ENCODE results near the gene NAV2.

The NAV2 gene

GRCh38 chr11:19785265-19785664 is 72.6 kb downstream of the NAV2 start:
- no peak for DNase-seq (ENCODE audit: low spot score)
- in situ Hi-C loops (cut with MboI; ENCODE audit: low sequenced_read_pairs, unreplicated experiment) = no loop called here
- no peak for TF ChIP-seq CTCF (IDR thresholded peaks at IDR 0.05; ENCODE audit: borderline replicate concordance, control extremely low read depth, extremely low read depth, insufficient read depth, missing control alignments)

- no peak for TF ChIP-seq CTCF (IDR thresholded peaks at IDR 0.05; ENCODE audit: borderline replicate concordance, control extremely low read depth, extremely low read depth, insufficient read depth, missing control alignments)
- DNase-seq (ENCODE audit: low spot score) = no peak
- in situ Hi-C loops (cut with MboI; ENCODE audit: low sequenced_read_pairs, unreplicated experiment) = no loop called here
Measured at GRCh38 chr11:19786644-19787043, 74.0 kb downstream of the NAV2 start.

- in situ Hi-C loops (cut with MboI; ENCODE audit: low sequenced_read_pairs, unreplicated experiment) = no loop called here
- DNase-seq (ENCODE audit: low spot score) = no peak
- TF ChIP-seq CTCF (IDR thresholded peaks at IDR 0.05; ENCODE audit: borderline replicate concordance, control extremely low read depth, extremely low read depth, insufficient read depth, missing control alignments) = no peak
Measured at GRCh38 chr11:19788435-19788834, 75.8 kb downstream of the NAV2 start.

- no peak for DNase-seq (ENCODE audit: low spot score)
- no peak for TF ChIP-seq CTCF (IDR thresholded peaks at IDR 0.05; ENCODE audit: borderline replicate concordance, control extremely low read depth, extremely low read depth, insufficient read depth, missing control alignments)
- in situ Hi-C loops (cut with MboI; ENCODE audit: low sequenced_read_pairs, unreplicated experiment) = no loop called here
Measured at GRCh38 chr11:19789245-19789644, 76.6 kb downstream of the NAV2 start.

GRCh38 chr11:19789835-19790710 is 77.4 kb downstream of the NAV2 start:
- in situ Hi-C loops (cut with MboI; ENCODE audit: low sequenced_read_pairs, unreplicated experiment) = no loop called here
- no peak for TF ChIP-seq CTCF (IDR thresholded peaks at IDR 0.05; ENCODE audit: borderline replicate concordance, control extremely low read depth, extremely low read depth, insufficient read depth, missing control alignments)
- no peak for DNase-seq (ENCODE audit: low spot score)

GRCh38 chr11:19790831-19791552 is 78.4 kb downstream of the NAV2 start:
- in situ Hi-C loops (cut with MboI; ENCODE audit: low sequenced_read_pairs, unreplicated experiment) = no loop called here
- TF ChIP-seq CTCF (IDR thresholded peaks at IDR 0.05; ENCODE audit: borderline replicate concordance, control extremely low read depth, extremely low read depth, insufficient read depth, missing control alignments) = no peak
- DNase-seq (ENCODE audit: low spot score) = no peak
